ENCODE data around the gene CORO2B. TPM values are rescaled to one million over a fixed set of nuclear protein-coding genes. Genes with fewer than 3 reads are reported as not detected.

CORO2B gene
- total and polyA plus RNA-seq, 2 of the 13 experiments (the other 11 are each of a cell fraction or from before 2014, with no cell fraction given): 0.35 to 0.63 TPM

- CTCF ChIA-PET (ENCODE audit: low intra/inter-chr PET ratio, low total read pairs): no interaction called here
- H3K36me3 ChIP-seq (replicated peaks in 1 of 2; ENCODE audit: control insufficient read depth in 1 of 2, insufficient read depth in 2 of 2, low read length in 2 of 2): no peaks in the 10 kb centered on the region
- no peak overlapping the region for H3K27ac ChIP-seq (ENCODE audit: extremely low read length, insufficient read depth, low read length)
- H4K20me1 ChIP-seq (ENCODE audit: insufficient read depth, low read length): no peaks in the 10 kb centered on the region
- BruUV-seq (replicated peaks): no TSS peak
- TF ChIP-seq ZNF296 (CRISPR knock-in tag; conservative IDR thresholded peaks at IDR 0.05): no peak
- no peak for TF ChIP-seq ZNF547 (CRISPR knock-in tag; IDR thresholded peaks at IDR 0.05)
- TF ChIP-seq U2AF1 (optimal IDR thresholded peaks at IDR 0.05; ENCODE audit: low read depth, low read length): no peak
- no peak for TF ChIP-seq ZNF362 (CRISPR knock-in tag; IDR thresholded peaks at IDR 0.05; ENCODE audit: borderline replicate concordance)
- no peak for TF ChIP-seq BRF2 (CRISPR knock-in tag; IDR thresholded peaks at IDR 0.05)
- no peak for TF ChIP-seq ZBTB7A (CRISPR knock-in tag; IDR thresholded peaks at IDR 0.05)
- TF ChIP-seq ZNF280B (CRISPR knock-in tag; IDR thresholded peaks at IDR 0.05; ENCODE audit: borderline replicate concordance): no peak
- no peak for TF ChIP-seq ZNF839 (CRISPR knock-in tag; IDR thresholded peaks at IDR 0.05; ENCODE audit: borderline replicate concordance)
- no peak for TF ChIP-seq ZNF747 (CRISPR knock-in tag; IDR thresholded peaks at IDR 0.05; ENCODE audit: borderline replicate concordance)
- TF ChIP-seq JUND (CRISPR knock-in tag; IDR thresholded peaks at IDR 0.05): no peak
- TF ChIP-seq ZNF572 (CRISPR knock-in tag; IDR thresholded peaks at IDR 0.05): no peak
- TF ChIP-seq MEF2D (CRISPR knock-in tag; IDR thresholded peaks at IDR 0.05): no peak
- TF ChIP-seq ZC3H13 (CRISPR knock-in tag; IDR thresholded peaks at IDR 0.05): no peak
- TF ChIP-seq ZNF275 (CRISPR knock-in tag; IDR thresholded peaks at IDR 0.05; ENCODE audit: borderline replicate concordance): no peak
- no peak for TF ChIP-seq ARNT (IDR thresholded peaks at IDR 0.05)
- TF ChIP-seq ZNF251 (CRISPR knock-in tag; IDR thresholded peaks at IDR 0.05): no peak
- no peak for TF ChIP-seq NCOR1 (IDR thresholded peaks at IDR 0.05; ENCODE audit: borderline replicate concordance, low read length)
- TF ChIP-seq ZNF205 (CRISPR knock-in tag; IDR thresholded peaks at IDR 0.05): no peak
- no peak for TF ChIP-seq ZNF773 (CRISPR knock-in tag; IDR thresholded peaks at IDR 0.05; ENCODE audit: borderline replicate concordance)
- no peak for DNase-seq (ENCODE audit: low spot score)
- FAIRE-seq: no peak
- no peaks in the 10 kb centered on the region for H3K9me3 ChIP-seq (ENCODE audit: low read length)
- in situ Hi-C loops (cut with HindIII; ENCODE audit: extremely low pct_ligation_motif_present, low pct_unique_long_range_greater_than_20kb): no loop called here
- 66% methylated on average over 3 of the region's 3 CpGs for WGBS (ENCODE audit: low lambda C conversion rate)
- no peak overlapping the region for H3K4me3 ChIP-seq (replicated peaks in 1 of 3; ENCODE audit: insufficient read depth in 1 of 3, low read depth in 2 of 3, low read length in 3 of 3)
- H2AFZ ChIP-seq (ENCODE audit: low read length): no peak overlapping the region
- intact Hi-C loops (cut with micrococcal nuclease; ENCODE audit: unreplicated experiment): no loop called here
- H3K4me2 ChIP-seq (ENCODE audit: low read depth, low read length): no peak overlapping the region
- no peak for ATAC-seq
- H3K27me3 ChIP-seq (ENCODE audit: control insufficient read depth in 1 of 2, insufficient read depth in 2 of 2, low read length in 2 of 2): peaks cover 4 to 21% of the 10 kb centered on the region in 2 experiments; a peak in 3 of 5 replicates
- no peak overlapping the region for H3K9ac ChIP-seq (ENCODE audit: insufficient read depth, low read depth, low read length)
- H3K79me2 ChIP-seq (ENCODE audit: insufficient read depth, low read length): no peaks in the 10 kb centered on the region
- H3K4me1 ChIP-seq (ENCODE audit: insufficient read depth, low read length): peaks cover 14% of the 10 kb centered on the region; the same call in 1 of the 2 replicates
- POLR2A ChIA-PET: no interaction called here
Observed at GRCh38 chr15:68592544-68592943, 13.8 kb downstream of the CORO2B start.

Measured in HepG2 (cell line).